GM18498 (cell line): ENCODE measurements around the gene HEXA.
"Not testable (repeated sequence)": the region's sequence is repeated elsewhere in the genome, so short reads cannot be mapped to it uniquely, and the experiment has no call there.

Experiments
- ATAC-seq: cut with Tn5 transposase; IDR thresholded peaks from one replicate; pipeline ENCODE4 v1.9.1; 2021; ENCODE audit warnings: mild to moderate bottlenecking, moderate library complexity; ENCODE audit not compliant: unreplicated experiment

The HEXA gene

GRCh38 chr15:72375846-72376581, at the start of gene HEXA:
HEXA (minus strand) TSS chr15:72376014; CDS start chr15:72375972, 42 bp downstream.
- ATAC-seq: peak; percentile 82

GRCh38 chr15:72423256-72423655, 47.4 kb upstream of the HEXA start:
- no peak for ATAC-seq

GRCh38 chr15:72421484-72421883, 45.7 kb upstream of the HEXA start:
- ATAC-seq: no peak

- ATAC-seq: no peak
These were observed 44.8 kb upstream of the HEXA start for GRCh38 chr15:72420576-72420975.

GRCh38 chr15:72419768-72420167, 44.0 kb upstream of the HEXA start:
- ATAC-seq: not testable (repeated sequence)

GRCh38 chr15:72415304-72415703, 39.5 kb upstream of the HEXA start:
- ATAC-seq: no peak

- ATAC-seq: not testable (repeated sequence)
These were observed 37.5 kb upstream of the HEXA start for GRCh38 chr15:72413337-72413736.

GRCh38 chr15:72411544-72411943, 35.7 kb upstream of the HEXA start:
- ATAC-seq: no peak

- ATAC-seq: no peak
These were observed 35.3 kb upstream of the HEXA start for GRCh38 chr15:72411111-72411510.

- ATAC-seq: no peak
These were observed 31.1 kb upstream of the HEXA start for GRCh38 chr15:72406936-72407335.

GRCh38 chr15:72404841-72405240, 29.0 kb upstream of the HEXA start:
- no peak for ATAC-seq

GRCh38 chr15:72404356-72404755, 28.5 kb upstream of the HEXA start:
- no peak for ATAC-seq

GRCh38 chr15:72402726-72403125, 26.9 kb upstream of the HEXA start:
- no peak for ATAC-seq

- ATAC-seq: no peak
These were observed 22.8 kb upstream of the HEXA start for GRCh38 chr15:72398648-72399047.

- no peak for ATAC-seq
These were observed 22.2 kb upstream of the HEXA start, which contains the start of gene TMEM202 for GRCh38 chr15:72397796-72398588. TMEM202 (plus strand) TSS chr15:72398305; CDS start chr15:72398327, 22 bp downstream.

- not testable (repeated sequence) for ATAC-seq
These were observed 20.5 kb upstream of the HEXA start for GRCh38 chr15:72396331-72396730.

- no peak for ATAC-seq
These were observed 13.4 kb upstream of the HEXA start for GRCh38 chr15:72389231-72389630.

- ATAC-seq: no peak
These were observed 11.9 kb upstream of the HEXA start for GRCh38 chr15:72387741-72388140.

GRCh38 chr15:72382146-72382545, 6.3 kb upstream of the HEXA start:
- ATAC-seq: no peak

- ATAC-seq: no peak
These were observed 4.9 kb upstream of the HEXA start for GRCh38 chr15:72380743-72381142.

- no peak for ATAC-seq
These were observed 4.1 kb upstream of the HEXA start for GRCh38 chr15:72379856-72380430.

GRCh38 chr15:72379106-72379505, 3.3 kb upstream of the HEXA start:
- not testable (repeated sequence) for ATAC-seq
